GM06990 (cell line): Measurements from ENCODE around the gene TMEM272.

Experiments
- DNase-seq: peaks from one replicate; pipeline ENCODE4 v3.0.0-alpha.2; 2011; ENCODE audit not compliant: insufficient read length; ENCODE audit errors: extremely low read depth
- H3K27me3 ChIP-seq: replicated peaks from 2 replicates; pipeline ENCODE4 v1.6.0; 2011; ENCODE audit warnings: low read length; ENCODE audit not compliant: control insufficient read depth, insufficient read depth
- H3K36me3 ChIP-seq: 2 replicates; pipeline ENCODE4 v1.5.1; 2011; ENCODE audit warnings: low read length; ENCODE audit not compliant: control insufficient read depth, insufficient read depth
- H3K4me3 ChIP-seq: replicated peaks from 2 replicates; pipeline ENCODE4 v1.5.1; 2011; ENCODE audit warnings: low read depth, mild to moderate bottlenecking, control low read depth, low read length
- CTCF ChIP-seq: IDR thresholded peaks from 2 replicates; pipeline ENCODE4 v1.5.1; 2011; ENCODE audit warnings: low read length, control low read depth, mild to moderate bottlenecking, inconsistent platforms; ENCODE audit not compliant: insufficient read depth, poor library complexity, severe bottlenecking

Gene TMEM272

GRCh38 chr13:51819544-51819943, 25.4 kb downstream of the TMEM272 start:
- no peak for TF ChIP-seq CTCF
- DNase-seq, result no peak
- H3K27me3 ChIP-seq, result no peaks in the 10 kb centered on the region
- no peaks in the 10 kb centered on the region for H3K36me3 ChIP-seq
- H3K4me3 ChIP-seq, result no peak overlapping the region

- H3K27me3 ChIP-seq, result no peaks in the 10 kb centered on the region
- no peaks in the 10 kb centered on the region for H3K36me3 ChIP-seq
- TF ChIP-seq CTCF, result no peak
- no peak overlapping the region for H3K4me3 ChIP-seq
- peak; percentile 30 for DNase-seq
Observed at GRCh38 chr13:51818781-51819511, 26.0 kb downstream of the TMEM272 start.

- H3K4me3 ChIP-seq, result no peak overlapping the region
- no peak for DNase-seq
- no peaks in the 10 kb centered on the region for H3K27me3 ChIP-seq
- no peak for TF ChIP-seq CTCF
- no peaks in the 10 kb centered on the region for H3K36me3 ChIP-seq
Observed at GRCh38 chr13:51818276-51818675, 26.7 kb downstream of the TMEM272 start.

- H3K36me3 ChIP-seq, result no peaks in the 10 kb centered on the region
- H3K4me3 ChIP-seq, result no peak overlapping the region
- H3K27me3 ChIP-seq, result no peaks in the 10 kb centered on the region
- no peak for DNase-seq
- no peak for TF ChIP-seq CTCF
Observed at GRCh38 chr13:51817717-51818116, 27.3 kb downstream of the TMEM272 start.

- no peak for DNase-seq
- Histone ChIP-seq H3K27me3 (no peaks in the 10 kb centered on the region), H3K36me3 (no peaks in the 10 kb centered on the region), H3K4me3 (no peak overlapping the region)
- no peak for TF ChIP-seq CTCF
Observed at GRCh38 chr13:51816604-51817249, 28.2 kb downstream of the TMEM272 start.
